GM12801 (cell line): ENCODE data around the gene GRID2.

Experiments
- TF ChIP-seq, protein P1 (sequence below): IDR thresholded peaks from one replicate; pipeline ENCODE4 v1.5.1; 2011; ENCODE audit warnings: control low read depth; ENCODE audit not compliant: insufficient read length; ENCODE audit errors: extremely low read depth

Gene GRID2

DNA sequence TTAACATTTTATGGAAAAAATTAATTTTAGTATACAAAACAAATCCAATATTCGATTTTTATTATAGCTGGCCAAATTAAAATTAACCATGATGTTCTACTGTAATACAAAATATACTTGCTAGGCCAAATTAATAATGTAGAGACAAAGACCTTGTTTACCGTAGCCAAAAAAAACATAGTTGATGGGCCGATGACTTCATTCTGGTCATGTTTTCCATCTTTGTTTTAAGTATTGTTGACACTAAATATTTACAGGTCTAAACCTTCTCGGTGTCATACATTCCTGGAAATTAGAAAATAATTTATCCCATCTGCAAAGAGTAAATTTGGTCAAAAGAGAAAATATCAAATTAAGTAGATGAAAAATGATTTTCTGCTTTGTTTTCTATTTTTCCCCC is 698.5 kb downstream of the GRID2 start:
- TF ChIP-seq, protein P1, sequence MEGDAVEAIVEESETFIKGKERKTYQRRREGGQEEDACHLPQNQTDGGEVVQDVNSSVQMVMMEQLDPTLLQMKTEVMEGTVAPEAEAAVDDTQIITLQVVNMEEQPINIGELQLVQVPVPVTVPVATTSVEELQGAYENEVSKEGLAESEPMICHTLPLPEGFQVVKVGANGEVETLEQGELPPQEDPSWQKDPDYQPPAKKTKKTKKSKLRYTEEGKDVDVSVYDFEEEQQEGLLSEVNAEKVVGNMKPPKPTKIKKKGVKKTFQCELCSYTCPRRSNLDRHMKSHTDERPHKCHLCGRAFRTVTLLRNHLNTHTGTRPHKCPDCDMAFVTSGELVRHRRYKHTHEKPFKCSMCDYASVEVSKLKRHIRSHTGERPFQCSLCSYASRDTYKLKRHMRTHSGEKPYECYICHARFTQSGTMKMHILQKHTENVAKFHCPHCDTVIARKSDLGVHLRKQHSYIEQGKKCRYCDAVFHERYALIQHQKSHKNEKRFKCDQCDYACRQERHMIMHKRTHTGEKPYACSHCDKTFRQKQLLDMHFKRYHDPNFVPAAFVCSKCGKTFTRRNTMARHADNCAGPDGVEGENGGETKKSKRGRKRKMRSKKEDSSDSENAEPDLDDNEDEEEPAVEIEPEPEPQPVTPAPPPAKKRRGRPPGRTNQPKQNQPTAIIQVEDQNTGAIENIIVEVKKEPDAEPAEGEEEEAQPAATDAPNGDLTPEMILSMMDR, result no peak

DNA sequence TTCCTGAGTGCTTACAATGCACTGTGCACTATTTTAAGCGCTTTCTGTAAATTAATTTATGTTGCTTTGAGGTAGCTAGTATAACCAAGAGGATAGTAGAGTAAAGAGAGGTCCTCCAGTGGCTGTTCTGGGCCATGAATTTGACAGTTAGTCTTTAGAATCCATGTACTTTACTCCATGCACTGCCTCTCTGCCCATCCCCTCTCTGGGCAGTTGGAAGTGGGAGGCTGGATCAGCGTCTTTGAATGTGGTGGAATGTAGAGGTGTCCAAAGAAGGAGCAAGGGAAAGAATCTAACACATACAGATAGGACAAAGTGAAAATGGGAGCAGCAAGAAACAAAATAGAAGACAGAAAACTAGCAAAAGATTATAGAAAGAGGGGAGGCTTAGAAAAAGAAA is 712.6 kb downstream of the GRID2 start:
- TF ChIP-seq, protein P1, result no peak

DNA sequence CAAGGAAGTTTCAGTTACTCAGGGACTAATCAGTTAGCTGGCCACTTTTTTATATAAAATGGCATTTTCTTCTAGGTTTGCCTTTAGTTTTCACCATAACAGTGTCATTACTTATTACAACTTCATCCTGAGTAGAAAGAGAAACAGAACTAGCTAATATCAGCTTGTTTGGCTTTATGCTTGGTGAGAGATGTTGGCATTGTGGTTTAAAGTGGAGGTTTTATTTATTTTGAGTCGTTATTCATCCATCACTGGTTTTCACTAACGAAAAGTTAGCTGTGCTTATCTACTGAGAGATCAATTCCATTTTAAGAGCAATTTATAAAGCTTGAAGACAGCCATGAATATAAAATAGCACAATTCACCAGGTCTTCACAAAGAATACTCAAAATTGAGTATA is 714.5 kb downstream of the GRID2 start:
- TF ChIP-seq, protein P1, result no peak

DNA sequence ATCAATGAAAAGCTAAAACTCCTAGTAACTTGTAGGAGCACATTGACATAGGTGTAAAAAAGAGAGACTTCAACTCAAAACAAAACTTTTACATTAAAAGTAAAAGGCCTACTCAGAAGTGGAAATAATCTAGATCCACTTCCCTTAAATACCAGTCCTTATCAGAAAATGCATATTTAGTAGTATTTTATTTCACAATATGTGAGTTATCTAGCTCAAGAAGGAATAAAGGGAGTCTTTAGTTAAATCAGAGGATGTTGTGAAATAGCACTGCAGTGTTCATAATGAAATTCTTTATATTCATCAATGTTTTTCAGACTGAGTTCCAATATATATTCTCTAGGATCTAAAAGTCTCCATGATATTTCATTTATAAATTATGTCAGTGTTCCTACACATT is 715.0 kb downstream of the GRID2 start:
- TF ChIP-seq, protein P1, result no peak

DNA sequence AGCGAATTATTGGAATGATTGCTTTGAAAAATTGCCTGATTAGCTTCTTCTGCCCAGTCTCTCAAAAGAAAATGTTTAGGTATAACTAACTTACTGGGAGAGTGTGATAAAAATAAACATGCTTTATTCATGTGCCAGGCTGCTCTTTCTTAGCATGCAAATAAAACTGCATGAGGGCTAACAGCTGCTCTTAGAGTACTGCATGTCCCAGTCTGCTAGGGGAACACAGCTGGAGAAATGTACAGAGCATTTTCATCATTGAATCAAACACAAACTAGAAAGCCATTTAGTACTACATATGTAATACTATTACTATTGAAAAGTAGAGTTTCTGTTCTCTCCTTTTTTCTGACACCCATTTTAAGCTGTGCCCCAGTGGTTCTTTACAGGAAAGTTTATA is 726.0 kb downstream of the GRID2 start:
- TF ChIP-seq, protein P1, result no peak

DNA sequence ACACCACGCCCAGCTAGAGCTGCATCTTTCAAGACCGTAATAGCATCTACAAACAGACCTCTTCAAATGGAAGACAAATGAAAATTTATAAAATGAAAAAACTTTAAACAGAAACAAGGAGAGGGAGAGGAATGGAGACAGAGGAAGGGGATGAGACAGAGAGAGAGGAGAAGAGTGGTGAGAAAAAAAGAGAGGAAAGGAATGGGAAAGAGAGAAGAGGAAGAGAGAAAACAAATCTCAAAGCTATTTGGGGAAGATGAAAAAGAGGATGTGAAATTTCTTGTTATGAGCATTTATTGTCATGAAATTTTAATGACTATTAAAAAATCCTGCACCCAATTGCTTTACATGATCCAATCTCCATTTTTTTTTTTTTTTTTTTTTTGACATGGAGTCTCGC is 726.9 kb downstream of the GRID2 start:
- TF ChIP-seq, protein P1, result no peak

DNA sequence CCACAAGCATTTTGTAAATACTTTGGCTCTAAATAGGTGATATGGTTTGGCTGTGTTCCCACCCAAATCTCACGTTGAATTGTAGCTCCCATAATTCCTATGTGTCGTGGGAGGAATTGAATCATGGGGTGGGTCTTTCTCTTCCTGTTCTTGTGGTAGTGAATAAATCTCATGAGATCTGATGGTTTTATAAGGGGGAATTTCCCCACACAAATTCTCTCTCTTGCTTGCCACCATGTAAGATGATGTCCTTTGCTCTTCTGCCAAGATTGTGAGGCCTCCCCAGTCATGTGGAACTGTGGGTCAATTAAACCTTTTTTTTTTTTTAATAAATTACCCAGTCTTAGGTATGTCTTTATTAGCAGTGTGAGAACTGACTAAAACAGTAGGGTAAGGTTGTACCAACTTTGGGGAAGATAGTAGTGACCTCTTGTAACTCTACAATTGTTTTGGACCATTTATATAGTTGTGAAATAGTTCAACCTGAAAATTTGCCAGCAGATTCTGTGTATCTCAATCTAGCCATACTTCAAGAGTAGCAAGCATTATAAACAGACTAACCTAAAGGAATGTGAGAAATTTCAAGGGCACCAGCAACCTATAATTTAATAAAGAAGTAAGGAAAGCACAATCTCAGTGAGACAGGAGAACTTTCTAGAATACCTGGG is 727.8 kb downstream of the GRID2 start:
- TF ChIP-seq, protein P1, result no peak
